K562 (cell line): ENCODE measurements around the gene OGFR. TPM values are rescaled to one million over a fixed set of nuclear protein-coding genes. Genes with fewer than 3 reads are reported as not detected.

Experiments
- ATAC-seq: fragments of 200-7000 bp; cut with Tn5 transposase; 3 replicates; pipeline ENCODE4 v1.9.1; 2020; ENCODE audit warnings: moderate library complexity
- BruUV-seq: library from RNA; stranded (reverse); fragments of 400-500 nt; replicated peaks from 2 replicates; lab custom pipeline; 2021; lab: Mats Ljungman, UMichigan
- CTCF ChIA-PET: fragments of 300-600 bp; formaldehyde crosslinking; extraction: SDS; loops from one replicate; lab custom pipeline; 2021; ENCODE audit warnings: low intra/inter-chr PET ratio; lab: Yijun Ruan, JAX
- POLR2A ChIA-PET: fragments of 300-600, 350-650 bp; sonication (Branson Sonifier 250); formaldehyde crosslinking; extraction: SDS; loops from one replicate; lab custom pipeline; 2021; ENCODE audit warnings: antibody characterized with exemption, inconsistent platforms; lab: Yijun Ruan, JAX
- DNase-seq, 4 experiments: peaks; one replicate each; pipeline versions ENCODE4 v3.0.0 to v3.0.0-alpha.2; 2011 to 2018; ENCODE audit warnings: low spot score in 3 of 4, mixed read lengths in 3 of 4; ENCODE audit errors: extremely low read depth in 1 of 4
- FAIRE-seq: peaks from 2 replicates; lab custom pipeline; 2011; peaks lifted over from hg19 to GRCh38; lab: Jason Lieb, UNC
- H2AFZ ChIP-seq: 2 replicates; pipeline ENCODE4 v1.6.0; 2011; ENCODE audit warnings: low read depth, low read length, control low read depth, inconsistent platforms
- H3K27ac ChIP-seq: fragments of 200-600 bp; 3 replicates; pipeline ENCODE4 v1.8.0; 2011; ENCODE audit warnings: low read depth, mild to moderate bottlenecking, control low read depth, inconsistent platforms, low read length, moderate library complexity, mixed read lengths; ENCODE audit errors: extremely low read depth
- H3K27me3 ChIP-seq, 2 experiments: fragments of 300-600 bp in 1 of 2; 2 replicates in 1 of 2; 3 replicates in 1 of 2; pipeline versions ENCODE4 v1.6.0 to v1.8.0; 2011; ENCODE audit warnings: inconsistent platforms in 2 of 2, low read length in 2 of 2, mild to moderate bottlenecking in 1 of 2, mixed read lengths in 1 of 2, moderate library complexity in 1 of 2; ENCODE audit not compliant: control insufficient read depth in 2 of 2, insufficient read depth in 2 of 2
- H3K36me3 ChIP-seq: fragments of 300-600 bp; 3 replicates; pipeline ENCODE4 v1.8.0; 2011; ENCODE audit warnings: mild to moderate bottlenecking, low read length, inconsistent platforms; ENCODE audit not compliant: control insufficient read depth, insufficient read depth
- H3K4me1 ChIP-seq, 2 experiments: fragments of 200-600 bp in 1 of 2; replicated peaks in 1 of 2; 2 replicates in 1 of 2; 3 replicates in 1 of 2; pipeline versions ENCODE4 v1.5.1 to v1.8.0; 2011; ENCODE audit warnings: inconsistent platforms in 2 of 2, low read length in 2 of 2, mild to moderate bottlenecking in 1 of 2, mixed read lengths in 1 of 2, moderate library complexity in 1 of 2; ENCODE audit not compliant: control insufficient read depth in 2 of 2, insufficient read depth in 2 of 2
- H3K4me2 ChIP-seq: 2 replicates; pipeline ENCODE4 v1.6.1; 2011; ENCODE audit warnings: low read length, control low read depth, inconsistent platforms, mixed read lengths; ENCODE audit not compliant: insufficient read depth
- H3K4me3 ChIP-seq: fragments of 200-600 bp; sonication (generic), shearing (Covaris generic); 2 replicates; pipeline ENCODE4 v1.5.1; 2016; ENCODE audit warnings: control low read depth, inconsistent platforms
- H3K79me2 ChIP-seq: fragments of 200-600 bp; 3 replicates; pipeline ENCODE4 v1.8.0; 2011; ENCODE audit warnings: low read length, inconsistent platforms; ENCODE audit not compliant: control insufficient read depth, insufficient read depth
- H3K9ac ChIP-seq, 2 experiments: 2 replicates each; pipeline versions ENCODE4 v1.6.0 to v1.6.1; 2011; ENCODE audit warnings: low read depth in 2 of 2, low read length in 2 of 2, control low read depth in 1 of 2, inconsistent platforms in 1 of 2, mild to moderate bottlenecking in 1 of 2, mixed read lengths in 1 of 2; ENCODE audit not compliant: insufficient read depth in 1 of 2
- H3K9me1 ChIP-seq: one replicate; pipeline ENCODE4 v1.6.0; 2011; ENCODE audit warnings: inconsistent platforms, mild to moderate bottlenecking, low read length, moderate library complexity; ENCODE audit not compliant: control insufficient read depth, insufficient read depth
- H3K9me3 ChIP-seq: replicated peaks from 2 replicates; pipeline ENCODE4 v1.5.1; 2011; ENCODE audit warnings: low read depth, low read length, inconsistent platforms; ENCODE audit not compliant: control insufficient read depth, insufficient read depth
- H4K20me1 ChIP-seq: replicated peaks from 2 replicates; pipeline ENCODE4 v1.6.1; 2011; ENCODE audit warnings: low read length, inconsistent platforms, mixed read lengths; ENCODE audit not compliant: control insufficient read depth, insufficient read depth
- E2F5 ChIP-seq: sonication (generic); formaldehyde crosslinking; IDR thresholded peaks from 2 replicates; pipeline ENCODE4 v1.8.0; 2022; ENCODE audit warnings: mild to moderate bottlenecking, missing genetic modification reagents
- E4F1 ChIP-seq: fragments of 250-450 bp; sonication (Bioruptor Pico); IDR thresholded peaks from 2 replicates; pipeline ENCODE4 v1.5.0; 2021; ENCODE audit warnings: mild to moderate bottlenecking, borderline replicate concordance
- HMG20A ChIP-seq: fragments of 450-650 bp; formaldehyde crosslinking; conservative IDR thresholded peaks from 2 replicates; pipeline ENCODE4 v1.4.0; 2020; ENCODE audit warnings: mild to moderate bottlenecking, mixed read lengths
- RBM14 ChIP-seq: fragments of 200-400 bp; formaldehyde crosslinking; IDR thresholded peaks from 2 replicates; pipeline ENCODE4 v1.6.1; 2018; ENCODE audit warnings: low read depth, mild to moderate bottlenecking, low read length, moderate library complexity, borderline replicate concordance; ENCODE audit not compliant: insufficient read depth
- ZNF41 ChIP-seq: fragments of 250-450 bp; sonication (Bioruptor Pico); conservative IDR thresholded peaks from 2 replicates; pipeline ENCODE4 v1.4.0; 2020; ENCODE audit warnings: mild to moderate bottlenecking
- WGBS: fragments of 100-300 bp; shearing (Covaris generic); methylation state at CpG from one replicate; pipeline ENCODE4 v1.1.6; 2016; ENCODE audit warnings: low coverage, mixed read lengths; ENCODE audit not compliant: insufficient coverage; ENCODE audit errors: missing lambda C conversion rate; 5-methylcytosine and 5-hydroxymethylcytosine counted together
- in situ Hi-C: fragments of 300-500 bp; cut with MboI; formaldehyde crosslinking; loops from 4 replicates; pipeline ENCODE4 v1.15.0; 2018; ENCODE audit warnings: inconsistent platforms, mixed read lengths
- intact Hi-C: fragments of 100-400 bp; cut with micrococcal nuclease; formaldehyde crosslinking; loops from 2 replicates; pipeline ENCODE4 v1.14.2; 2022
- polyA plus RNA-seq, 8 experiments: library from polyadenylated mRNA; depleted of rRNA in 4 of 8; stranded (reverse) in 5 of 8; unstranded in 3 of 8; fragments of >200 nt; fragmentation: Nextera tagmentation in 2 of 8; fragmentation: Illumina TruSeq in 1 of 8; extraction: Ambion mirVana in 2 of 8; extraction: Trizol in 1 of 8; gene quantifications; 2 replicates each; pipeline versions ENCODE4 v1.2.1 to v1.2.3, GENCODE V29; 2011 to 2014; ENCODE audit warnings: inconsistent platforms in 1 of 8, missing spikeins in 1 of 8
- total RNA-seq, 7 experiments: library from RNA; depleted of rRNA in 6 of 7; stranded (reverse); fragments of >200 nt in 6 of 7; fragmentation: Illumina TruSeq in 2 of 7; extraction: Trizol in 2 of 7; gene quantifications; 2 replicates each; pipeline versions ENCODE4 v1.2.1 to v1.2.3, GENCODE V29; 2011 to 2021; ENCODE audit warnings: low replicate concordance in 1 of 7

OGFR gene
- total and polyA plus RNA-seq, 9 of the 15 experiments (the other 6 are each of a cell fraction or from before 2014, with no cell fraction given), result 0.39 to 56.3 (median 17.5) TPM

GRCh38 chr20:62845416-62846160 is 41.0 kb downstream of the OGFR start:
- POLR2A ChIA-PET, result interaction anchor here (0.6 to 0.8 kb wide), 3 partner anchors 9 to 103 kb away, joined by 3 to 5 read pairs (median 5); no protein-coding TSS in a partner anchor
- intact Hi-C loops, result loop anchor here (2.0 kb wide), 1 partner anchor 23 kb away; no protein-coding TSS in a partner anchor

More at GRCh38 chr20:62845416-62846160, 41.0 kb downstream of the OGFR start:
- Histone ChIP-seq H3K4me2 (no peak overlapping the region), H3K27ac (no peak overlapping the region), H3K79me2 (no peaks in the 10 kb centered on the region), H3K9me3 (no peaks in the 10 kb centered on the region), H4K20me1 (no peaks in the 10 kb centered on the region), H3K27me3 (no peaks in the 10 kb centered on the region), H3K9ac (no peak overlapping the region), H3K36me3 (peaks cover 42% of the 10 kb centered on the region), H3K4me3 (no peak overlapping the region), H2AFZ (no peak overlapping the region), H3K9me1 (no peaks in the 10 kb centered on the region), H3K4me1 (peaks cover 0 to 13% of the 10 kb centered on the region in 2 experiments; a peak in 1 of 5 replicates)
- CTCF ChIA-PET, result no interaction called here
- TF ChIP-seq E2F5 (CRISPR knock-in tag) (no peak), HMG20A (CRISPR knock-in tag) (no peak), RBM14 (no peak), E4F1 (CRISPR knock-in tag) (no peak), ZNF41 (CRISPR knock-in tag) (no peak)
- no TSS peak for BruUV-seq
- 91% methylated on average over 16 of the region's 16 CpGs for WGBS
- DNase-seq (no peak), ATAC-seq (no peak), FAIRE-seq (peak; percentile 32)
- in situ Hi-C loops, result no loop called here
